Measurements from ENCODE around the gene ITM2C.

ITM2C gene, protein sequence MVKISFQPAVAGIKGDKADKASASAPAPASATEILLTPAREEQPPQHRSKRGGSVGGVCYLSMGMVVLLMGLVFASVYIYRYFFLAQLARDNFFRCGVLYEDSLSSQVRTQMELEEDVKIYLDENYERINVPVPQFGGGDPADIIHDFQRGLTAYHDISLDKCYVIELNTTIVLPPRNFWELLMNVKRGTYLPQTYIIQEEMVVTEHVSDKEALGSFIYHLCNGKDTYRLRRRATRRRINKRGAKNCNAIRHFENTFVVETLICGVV

DNA sequence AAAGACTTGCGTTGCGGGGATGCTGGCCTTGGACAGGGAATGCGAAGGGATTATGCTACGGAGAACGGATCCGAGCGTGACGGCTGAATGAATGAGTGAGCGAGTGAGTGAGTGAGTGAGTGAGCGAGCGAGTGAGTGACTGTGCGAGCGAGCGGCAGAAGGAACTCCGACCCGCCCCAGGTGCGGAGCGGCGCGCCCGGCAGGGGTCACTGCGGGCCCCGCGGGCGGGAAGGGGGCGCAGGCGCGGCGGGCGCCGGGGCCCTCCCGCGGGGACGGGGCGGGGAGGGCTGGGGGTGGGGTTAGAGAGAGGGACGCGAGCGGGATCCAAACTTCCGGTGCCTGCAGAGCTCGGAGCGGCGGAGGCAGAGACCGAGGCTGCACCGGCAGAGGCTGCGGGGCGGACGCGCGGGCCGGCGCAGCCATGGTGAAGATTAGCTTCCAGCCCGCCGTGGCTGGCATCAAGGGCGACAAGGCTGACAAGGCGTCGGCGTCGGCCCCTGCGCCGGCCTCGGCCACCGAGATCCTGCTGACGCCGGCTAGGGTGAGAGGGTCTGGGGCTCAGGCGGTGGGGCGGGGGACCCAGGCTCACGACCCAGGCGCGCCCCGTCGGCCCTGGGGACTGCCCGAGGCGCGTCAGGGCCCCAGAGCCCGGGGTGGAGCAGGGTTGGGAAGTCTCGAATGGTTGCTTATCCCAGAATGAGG lies at the start of gene ITM2C:
ITM2C (plus strand) TSS at position 338 of the 702 bp plus-strand sequence; CDS start at position 422, 84 bp downstream.
- DNase-seq: peak; percentile 81

GRCh38 chr2:230815088-230815487 lies 49.7 kb upstream of the ITM2C start:
- DNase-seq: no peak

DNA sequence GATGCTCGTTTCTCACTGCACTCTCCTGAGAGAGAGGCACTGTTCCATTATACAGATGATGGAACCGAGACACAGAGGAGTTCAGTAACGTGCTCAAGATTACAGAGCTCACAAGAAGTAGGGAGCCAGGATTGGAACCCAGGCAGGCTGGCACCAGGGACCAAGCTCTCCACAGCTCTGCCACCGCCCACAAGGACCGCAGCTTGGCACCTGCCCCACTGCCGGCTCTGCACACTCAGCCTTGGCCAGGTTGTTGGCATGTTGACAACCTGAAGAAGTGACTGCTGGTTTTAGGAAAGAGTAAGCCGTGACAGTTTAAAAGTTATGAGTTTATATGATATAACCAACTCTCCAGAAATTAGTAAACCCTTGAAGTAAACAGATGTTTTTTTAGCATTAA lies 48.0 kb upstream of the ITM2C start:
- DNase-seq: no peak

GRCh38 chr2:230819433-230819832 lies 45.3 kb upstream of the ITM2C start:
- DNase-seq: no peak

DNA sequence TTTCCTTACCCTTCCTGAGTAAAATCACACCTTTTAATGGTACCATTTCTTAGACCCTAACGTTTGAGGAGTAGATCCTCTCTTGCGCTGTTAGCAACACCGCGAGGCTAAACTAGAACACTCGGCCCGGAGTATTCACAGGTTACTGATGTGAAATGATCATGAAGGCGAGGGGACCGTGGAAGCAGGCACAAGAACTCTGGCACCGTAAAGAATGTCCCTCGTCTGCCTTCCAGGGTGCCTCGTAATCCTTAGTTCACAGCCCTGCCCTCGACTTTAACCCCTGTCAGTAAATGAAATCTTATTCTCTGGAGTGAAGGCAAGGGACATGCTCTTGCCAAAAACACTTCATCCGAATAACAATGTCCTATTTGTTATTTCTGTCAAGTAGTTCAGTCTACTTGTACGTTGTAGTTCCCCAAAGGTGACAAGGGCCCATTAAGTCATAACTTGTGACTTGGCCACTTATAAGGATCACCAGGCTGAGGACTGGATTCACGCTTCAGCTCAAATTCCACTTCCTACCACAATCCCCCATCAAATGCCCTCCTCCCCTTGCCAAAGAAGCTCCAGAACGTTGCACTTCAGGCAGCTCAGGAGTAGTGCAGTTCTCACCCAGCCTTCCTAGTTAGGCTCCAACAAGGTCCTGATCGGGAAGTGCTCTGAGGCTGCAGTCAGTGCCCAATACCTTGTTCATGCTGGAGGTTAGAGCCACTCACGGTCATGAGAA lies 43.3 kb upstream of the ITM2C start:
- no peak for DNase-seq

DNA sequence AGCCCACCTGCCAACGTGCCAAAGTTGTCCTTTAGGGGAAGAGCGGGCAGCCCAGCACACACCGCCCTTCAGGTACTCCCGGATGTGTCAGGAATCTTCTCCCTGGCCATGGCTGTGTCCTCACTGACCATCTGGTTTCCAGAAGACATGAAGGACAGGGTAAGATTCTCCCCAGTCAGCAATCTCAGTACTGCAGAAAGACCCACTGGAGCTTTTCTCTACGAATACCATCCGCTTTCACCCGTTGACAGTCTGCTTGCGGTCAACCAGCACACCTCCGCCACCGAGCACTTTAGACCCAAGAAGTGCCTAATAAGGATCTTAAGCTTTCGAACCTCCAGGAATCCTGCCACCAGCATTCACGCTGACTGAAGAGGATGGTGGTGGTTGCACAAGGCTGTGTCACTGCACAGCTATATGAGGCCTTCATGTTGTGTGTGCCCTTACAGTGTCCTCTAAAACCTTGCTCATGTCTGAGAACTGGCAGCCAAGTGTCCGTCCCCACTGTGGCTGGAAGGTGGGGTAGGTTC lies 42.7 kb upstream of the ITM2C start:
- no peak for DNase-seq

DNA sequence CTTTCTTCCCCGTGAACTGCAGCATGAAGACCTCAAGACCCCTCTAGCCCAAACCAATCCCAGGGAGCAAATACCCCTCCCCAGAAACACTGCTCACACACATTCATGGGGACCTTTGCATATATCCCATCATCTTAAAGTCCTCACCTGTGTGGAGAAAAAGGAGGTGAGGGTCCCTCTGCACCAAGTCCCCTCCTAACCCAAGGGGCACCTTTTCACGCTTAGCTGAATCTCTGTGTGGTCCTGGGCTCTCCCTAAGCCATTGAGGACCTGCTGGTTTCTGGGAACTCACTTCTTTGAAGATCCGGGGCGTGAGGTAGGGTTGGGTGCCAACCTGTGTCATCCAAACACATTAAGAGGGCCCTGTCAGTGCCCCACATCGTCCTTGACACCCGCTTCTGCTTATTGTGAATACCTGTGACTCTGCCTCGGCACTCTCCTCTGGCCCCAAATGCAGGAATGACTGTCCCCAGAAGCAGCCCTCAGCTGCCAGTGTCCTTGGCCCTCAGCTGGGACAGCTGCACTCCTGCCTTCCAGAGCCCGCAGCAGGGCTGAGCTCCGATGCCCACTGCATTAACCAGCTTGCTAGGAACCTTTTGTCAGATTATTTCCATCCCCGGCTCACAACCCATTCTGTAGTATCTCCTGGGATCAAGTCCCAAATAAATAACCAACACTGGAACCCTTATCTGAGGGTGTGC lies 41.3 kb upstream of the ITM2C start:
- no peak for DNase-seq

DNA sequence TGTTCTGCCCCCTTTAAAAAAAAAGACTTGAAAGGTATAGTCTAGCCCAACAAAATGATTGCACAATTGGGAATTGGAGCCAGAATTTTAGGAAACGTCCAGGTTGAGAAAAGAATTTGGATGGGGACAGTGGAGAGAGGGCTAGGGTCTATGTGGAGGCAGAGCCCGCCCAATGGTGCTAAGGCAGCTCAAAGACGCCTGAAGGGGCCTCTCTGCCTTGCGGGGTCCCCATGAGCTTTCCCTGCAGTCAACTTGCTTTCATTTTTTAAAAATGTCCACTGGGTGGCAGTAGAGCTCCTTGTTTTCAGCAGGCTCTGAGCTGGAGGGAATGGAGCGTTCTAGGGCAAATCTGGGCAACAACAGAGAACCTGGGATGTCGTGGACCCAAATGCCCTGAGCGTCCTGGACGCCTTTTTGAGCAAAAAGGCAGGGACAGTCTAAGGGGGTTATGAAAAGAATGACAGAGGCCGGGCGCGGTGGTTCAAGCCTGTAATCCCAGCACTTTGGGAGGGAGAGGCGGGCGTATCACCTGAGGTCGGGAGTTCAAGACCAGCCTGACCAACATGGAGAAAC lies 40.2 kb upstream of the ITM2C start:
- peak; percentile 87 for DNase-seq

DNA sequence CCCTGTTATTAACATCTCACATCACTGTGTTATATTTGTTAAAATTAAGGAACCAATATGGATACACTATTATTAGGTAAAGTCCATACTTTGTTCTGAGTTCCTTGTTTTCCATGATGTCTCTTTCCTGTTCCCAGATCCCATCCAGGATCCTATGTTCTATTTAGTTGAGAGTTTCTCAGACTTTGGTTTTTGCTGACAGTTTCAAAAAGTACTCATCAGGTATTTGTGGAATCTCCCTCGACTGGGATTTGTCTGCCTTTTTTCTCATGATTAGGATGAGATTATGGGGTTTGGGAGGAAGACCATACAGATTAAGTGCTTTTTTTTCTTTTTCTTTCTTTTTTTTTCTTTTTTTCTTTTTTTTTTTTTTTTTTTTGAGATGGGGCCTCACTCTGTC lies 39.4 kb upstream of the ITM2C start:
- no peak for DNase-seq

- no peak for DNase-seq
These were observed 36.9 kb upstream of the ITM2C start for GRCh38 chr2:230827774-230828271.

DNA sequence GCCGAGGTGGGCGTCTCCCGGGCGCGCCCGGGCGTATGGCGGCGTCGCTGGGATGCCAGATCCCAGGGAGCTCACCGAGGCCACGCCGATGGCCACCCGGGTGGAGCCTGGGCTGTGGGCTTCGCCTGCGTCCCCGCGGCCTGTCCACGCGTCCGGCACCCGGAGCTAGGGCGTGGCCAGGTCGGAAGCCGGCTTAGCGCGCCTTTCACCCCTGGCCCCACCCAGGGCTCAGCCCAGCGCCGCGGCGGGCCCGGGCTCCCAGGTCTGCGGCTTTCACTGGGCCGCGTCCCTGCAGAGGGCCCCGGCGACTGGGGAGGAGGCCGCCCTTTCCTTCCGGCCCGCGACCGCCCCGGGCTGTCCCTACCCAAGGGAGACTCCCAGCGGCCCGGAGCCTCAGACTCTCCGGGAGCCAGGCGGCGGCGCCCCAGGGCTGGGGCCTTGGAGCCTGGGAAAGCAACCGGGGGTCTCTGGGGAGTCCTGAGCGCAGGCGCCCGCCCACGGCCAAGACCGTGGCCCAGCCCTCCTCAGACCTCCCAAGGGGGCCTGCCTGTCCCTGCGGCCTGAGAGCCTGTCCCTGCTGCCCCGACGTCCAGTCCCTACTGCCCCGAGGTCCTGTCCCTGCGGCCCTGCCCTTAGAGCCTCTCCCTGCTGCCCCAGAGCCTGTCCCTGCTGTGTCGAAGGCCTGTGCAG lies 36.3 kb upstream of the ITM2C start:
- peak; percentile 54 for DNase-seq

DNA sequence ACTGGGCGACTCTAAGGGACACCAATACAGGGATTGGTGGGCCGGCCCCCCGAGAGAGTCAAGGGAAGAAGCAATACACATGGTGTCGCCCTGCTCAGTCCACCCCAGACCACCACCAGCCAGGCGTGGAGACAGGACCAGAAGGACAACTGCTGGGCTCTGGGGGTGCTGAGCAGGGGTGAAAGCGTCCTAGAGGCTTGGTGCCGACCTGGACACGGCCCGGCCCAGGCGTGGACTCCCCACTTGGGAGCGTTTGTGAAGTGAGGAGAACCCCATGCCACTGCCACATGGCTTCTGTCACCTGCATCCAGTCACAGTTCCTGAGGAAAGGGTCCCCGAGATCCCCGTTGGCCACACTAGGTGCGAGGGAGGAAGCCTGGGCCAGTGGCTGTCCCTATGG lies 35.4 kb upstream of the ITM2C start:
- no peak for DNase-seq

DNA sequence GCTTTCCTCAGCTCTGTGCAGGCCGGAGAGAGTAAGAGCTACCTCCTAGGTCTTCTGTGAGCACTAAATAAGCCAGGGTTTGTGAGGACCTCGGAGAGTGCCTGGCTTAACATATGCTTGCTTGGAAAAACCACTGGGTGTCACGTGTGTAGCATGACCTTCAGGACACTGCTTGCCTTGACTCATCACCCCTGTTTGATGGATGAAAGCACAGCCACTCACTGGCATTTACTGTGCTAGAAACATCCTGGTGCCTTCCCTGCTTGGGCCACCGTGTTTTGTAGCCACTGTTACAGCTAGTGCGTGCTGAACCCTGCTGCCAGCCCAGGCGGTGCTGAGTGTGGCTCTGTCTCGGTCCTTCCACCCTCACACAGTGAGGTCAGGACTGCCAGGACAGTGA lies 34.8 kb upstream of the ITM2C start:
- no peak for DNase-seq

DNA sequence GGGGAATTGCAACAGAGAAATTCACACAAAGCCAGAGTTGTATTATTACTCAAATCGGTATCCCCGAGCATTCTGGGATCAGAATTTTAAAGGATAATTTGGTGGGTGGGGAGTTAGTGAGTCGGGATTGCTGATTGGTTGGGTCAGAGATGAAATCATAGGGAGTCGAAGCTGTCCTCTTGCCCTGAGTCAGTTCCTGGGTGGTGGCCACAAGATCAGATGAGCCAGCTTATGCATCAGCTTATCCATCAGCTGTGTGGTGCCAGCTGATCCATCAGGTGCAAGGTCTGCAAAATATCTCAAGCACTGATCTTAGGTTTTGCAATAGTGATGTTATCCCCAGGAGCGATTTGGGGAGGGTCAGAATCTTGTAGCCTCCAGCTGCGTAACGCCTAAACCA lies 34.3 kb upstream of the ITM2C start:
- DNase-seq: peak; percentile 19

DNA sequence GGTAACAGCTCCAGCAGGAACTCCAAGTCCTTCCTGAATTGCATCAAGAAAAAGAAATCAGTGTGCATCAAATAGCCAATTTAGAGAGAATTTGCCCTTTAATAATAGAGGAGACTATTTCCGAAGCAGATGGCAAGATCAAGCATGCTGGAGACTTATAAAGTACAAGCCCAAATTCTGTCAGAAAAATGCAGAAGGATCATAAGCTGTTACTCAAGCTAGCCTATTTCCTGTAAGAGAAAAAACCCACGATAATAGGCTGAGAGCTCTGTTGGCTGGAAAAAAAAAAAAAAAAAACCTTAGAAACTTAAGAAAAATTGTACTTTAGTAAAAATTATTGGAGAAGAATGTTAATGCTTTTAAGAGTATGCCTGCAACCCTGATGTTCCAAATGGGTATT lies 24.4 kb upstream of the ITM2C start:
- DNase-seq: no peak

GRCh38 chr2:230842473-230842872 lies 22.3 kb upstream of the ITM2C start:
- no peak for DNase-seq

- DNase-seq: no peak
These were observed 21.6 kb upstream of the ITM2C start for GRCh38 chr2:230843132-230843531.

- DNase-seq: no peak
These were observed 18.4 kb upstream of the ITM2C start for GRCh38 chr2:230846360-230846759.

- DNase-seq: peak; percentile 95
These were observed 16.8 kb upstream of the ITM2C start for GRCh38 chr2:230847883-230848388.

GRCh38 chr2:230849633-230850357 lies 14.9 kb upstream of the ITM2C start:
- peak; percentile 85 for DNase-seq

- DNase-seq: no peak
These were observed 14.4 kb upstream of the ITM2C start for GRCh38 chr2:230850358-230850658.

Measured in activated CD4-positive, alpha-beta T cell treated with anti-CD3 and anti-CD28 coated beads, Interleukin-2, Interleukin-6, amounts not matched to agents 100 ng/mL and 50 ng/mL, durations not matched to agents 16 hours and 8 hours (primary cell).